GM21576 (cell line): Measurements from ENCODE around the gene MMP19.
"Not testable (repeated sequence)": the region's sequence is repeated elsewhere in the genome, so short reads cannot be mapped to it uniquely, and the experiment has no call there.

ENCODE experiments used
- ATAC-seq: cut with Tn5 transposase; IDR thresholded peaks from one replicate; pipeline ENCODE4 v1.9.1; 2021; ENCODE audit warnings: mild to moderate bottlenecking, moderate library complexity; ENCODE audit not compliant: unreplicated experiment

MMP19 gene

DNA sequence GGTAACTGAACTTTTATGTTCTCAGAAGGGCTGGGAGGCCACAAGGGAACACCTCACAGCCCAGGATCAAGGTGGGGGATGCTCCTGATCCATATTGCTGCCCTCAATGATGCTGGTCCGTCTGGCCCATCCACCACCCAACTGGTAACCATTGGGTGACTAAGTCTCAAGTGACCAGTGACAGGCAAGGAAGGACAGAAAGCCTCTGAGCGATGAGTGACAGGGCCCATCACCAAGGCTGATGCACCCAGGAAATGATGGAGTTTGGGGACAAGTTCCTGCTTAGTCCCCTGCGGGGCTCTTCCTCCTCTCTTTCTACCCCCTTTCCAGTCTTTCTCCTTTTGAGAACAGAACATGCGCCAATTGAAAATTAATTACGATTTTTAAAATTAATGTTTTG, 2.6 kb upstream of the MMP19 start:
- ATAC-seq = no peak

DNA sequence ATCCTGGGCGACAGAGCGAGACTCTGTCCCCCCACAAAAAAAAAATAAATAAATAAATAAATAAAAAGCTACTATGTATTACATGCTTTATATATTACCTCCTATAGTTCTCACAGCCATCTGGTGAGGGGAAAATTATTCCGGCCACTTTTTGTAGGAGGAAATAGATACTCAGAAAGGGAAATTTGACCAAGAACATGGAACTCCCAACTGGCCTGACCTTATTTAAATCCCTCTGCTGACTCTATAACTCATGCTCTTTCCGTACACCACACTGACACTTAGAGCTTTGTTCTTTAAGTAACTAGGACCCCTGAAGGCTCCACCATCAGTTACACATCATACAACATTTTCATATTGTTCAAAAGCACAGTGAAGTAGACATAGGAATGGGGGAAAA, 2.2 kb upstream of the MMP19 start:
- no peak for ATAC-seq

DNA sequence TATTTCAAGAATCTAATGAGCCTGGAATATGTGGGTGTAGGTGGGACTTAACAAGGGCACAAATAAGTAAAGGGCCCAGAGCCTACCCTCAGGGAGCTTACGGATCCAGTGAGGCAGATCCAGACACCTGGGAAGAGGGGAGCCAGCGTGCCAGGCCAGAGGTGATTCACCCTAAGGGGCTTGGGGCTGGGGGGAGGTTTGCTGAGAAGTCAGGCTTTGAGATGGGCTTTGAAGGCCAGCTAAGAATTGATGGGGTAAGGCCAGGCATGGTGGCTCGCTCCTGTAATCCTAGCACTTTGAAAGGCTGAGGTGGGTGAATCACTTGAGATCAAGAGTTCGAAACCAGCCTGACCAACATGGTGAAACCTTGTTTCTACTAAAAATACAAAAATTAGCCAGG, 695 bp upstream of the MMP19 start:
- no peak for ATAC-seq

DNA sequence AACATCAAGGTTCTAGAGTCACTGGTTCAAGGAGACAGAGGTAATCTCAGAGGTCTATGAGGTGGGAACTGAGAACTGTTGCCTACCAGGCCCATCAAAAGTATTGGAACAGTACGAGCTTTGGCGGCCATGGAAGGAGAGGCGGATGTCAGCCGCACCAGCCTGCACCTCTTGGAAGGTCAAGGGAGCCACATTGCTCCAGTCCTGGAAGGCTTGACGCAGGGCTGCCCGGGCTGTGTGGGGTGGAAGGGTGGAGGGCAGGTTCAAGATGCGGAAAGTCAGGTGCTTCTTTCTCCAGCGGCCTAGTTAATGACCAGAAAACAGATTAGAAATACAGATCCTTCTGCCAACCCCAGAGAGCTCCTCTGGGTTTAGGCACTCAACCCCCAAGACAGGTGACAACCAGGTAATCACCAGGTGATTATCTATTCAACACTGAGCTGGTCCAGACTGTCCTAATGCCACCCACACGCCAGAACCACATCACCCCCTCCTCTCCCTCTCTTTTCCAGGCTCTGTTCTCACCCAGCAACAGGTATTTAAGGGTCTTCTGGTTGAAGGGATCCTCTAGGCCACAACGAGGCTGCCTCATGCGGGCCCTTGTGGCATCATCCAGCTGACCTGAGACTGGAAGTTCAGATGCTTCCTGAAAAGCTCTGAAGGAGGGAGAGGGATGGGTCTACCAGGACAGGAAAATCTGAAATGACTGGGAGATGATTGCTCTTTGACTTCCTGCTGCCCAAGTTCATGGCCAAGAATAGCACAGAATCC, 2.0 kb downstream of the MMP19 start:
- ATAC-seq = no peak

DNA sequence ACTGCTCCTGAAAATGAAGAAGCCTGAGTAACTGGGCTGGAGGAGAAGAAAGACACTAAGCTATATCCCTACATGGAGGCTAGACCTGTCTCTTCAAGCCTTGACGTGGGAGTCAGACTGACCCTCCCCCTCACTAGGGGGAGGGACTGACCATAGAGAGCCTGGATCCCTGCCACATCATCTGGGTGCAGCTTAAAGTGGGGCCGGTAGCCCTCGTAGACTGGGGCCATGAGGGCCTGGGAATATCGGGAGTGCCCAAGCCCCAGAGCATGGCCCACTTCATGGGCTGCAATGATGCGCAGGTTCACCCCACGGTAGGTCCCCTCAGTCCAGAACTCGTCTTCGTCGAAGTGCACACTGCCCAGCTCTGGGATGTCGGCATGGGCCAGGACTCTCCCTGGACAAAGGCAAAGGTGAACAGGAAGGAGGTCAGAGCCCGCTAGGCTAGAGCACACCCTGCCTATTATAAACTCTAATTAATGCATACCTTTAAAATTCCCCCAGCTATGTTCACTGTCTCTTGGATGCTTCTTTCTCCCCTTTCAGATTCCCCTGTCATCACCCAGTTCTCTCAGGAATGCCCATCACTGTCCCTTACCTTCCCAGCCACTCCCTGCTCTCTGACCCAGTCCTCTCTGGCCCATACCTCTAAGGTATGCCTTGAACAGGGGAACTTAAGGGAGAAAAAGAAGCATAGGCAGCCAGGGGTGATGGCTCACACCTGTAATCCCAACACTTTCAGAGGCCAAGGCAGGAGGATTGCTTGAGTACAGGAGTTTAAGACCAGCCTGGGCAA, 3.2 kb downstream of the MMP19 start:
- no peak for ATAC-seq

DNA sequence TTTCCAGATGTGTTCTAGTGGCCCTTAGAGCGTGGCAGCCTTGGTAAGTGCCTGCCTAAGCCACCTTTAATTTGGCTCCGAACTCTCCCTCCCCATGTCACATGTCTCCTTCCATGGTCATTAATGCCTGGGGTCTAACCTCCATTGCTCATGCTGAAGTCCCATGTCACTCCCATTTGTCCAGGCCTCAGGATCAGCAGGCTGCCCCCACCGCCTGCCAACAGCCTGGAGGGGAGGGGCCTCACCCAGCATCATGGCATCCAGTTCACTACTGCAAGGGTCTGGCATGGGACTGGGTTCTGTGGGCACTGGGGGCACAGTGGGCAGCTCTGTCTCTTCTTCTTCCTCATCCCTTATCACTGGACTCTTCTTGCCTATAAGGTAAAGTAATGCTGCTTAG, 4.4 kb downstream of the MMP19 start:
- no peak for ATAC-seq

DNA sequence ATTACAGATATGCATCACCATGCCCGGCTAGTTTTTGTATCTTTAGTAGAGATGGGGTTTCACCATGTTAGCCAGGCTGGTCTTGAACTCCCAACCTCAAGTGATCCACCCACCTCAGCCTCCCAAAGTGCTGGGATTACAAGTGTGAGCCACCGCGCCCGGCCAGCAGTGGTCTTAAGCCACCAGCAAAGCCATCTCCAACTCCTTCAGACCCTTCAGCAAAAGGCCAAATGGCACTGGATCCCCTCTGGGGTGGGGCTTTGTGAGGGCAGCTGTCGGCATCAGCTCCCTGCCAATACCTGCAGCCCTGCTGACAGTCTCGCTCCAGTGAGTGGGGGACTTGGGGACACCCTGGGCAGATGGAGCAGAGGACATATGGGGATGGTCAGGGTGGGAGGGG, 8.3 kb downstream of the MMP19 start:
- not testable (repeated sequence) for ATAC-seq

DNA sequence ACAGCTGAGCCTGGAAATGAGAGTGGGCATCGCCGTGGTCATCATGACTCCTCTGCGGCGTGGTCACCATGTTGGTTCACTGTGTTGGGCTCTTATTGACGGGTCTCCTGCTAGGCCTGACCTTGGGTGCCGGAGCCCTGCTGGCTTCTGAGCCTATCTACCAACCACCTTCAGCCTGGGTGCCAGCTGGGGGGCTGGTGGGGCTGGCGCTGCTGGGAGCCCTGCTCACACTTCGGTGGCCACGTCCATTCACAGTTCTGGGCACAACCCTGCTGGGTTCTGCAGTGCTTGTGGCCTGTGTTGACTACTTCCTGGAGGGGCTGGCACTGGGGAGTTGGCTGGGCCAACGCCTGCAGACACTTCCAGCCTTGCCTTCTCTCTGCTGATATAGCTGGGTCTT, 9.7 kb downstream of the MMP19 start:
- no peak for ATAC-seq

DNA sequence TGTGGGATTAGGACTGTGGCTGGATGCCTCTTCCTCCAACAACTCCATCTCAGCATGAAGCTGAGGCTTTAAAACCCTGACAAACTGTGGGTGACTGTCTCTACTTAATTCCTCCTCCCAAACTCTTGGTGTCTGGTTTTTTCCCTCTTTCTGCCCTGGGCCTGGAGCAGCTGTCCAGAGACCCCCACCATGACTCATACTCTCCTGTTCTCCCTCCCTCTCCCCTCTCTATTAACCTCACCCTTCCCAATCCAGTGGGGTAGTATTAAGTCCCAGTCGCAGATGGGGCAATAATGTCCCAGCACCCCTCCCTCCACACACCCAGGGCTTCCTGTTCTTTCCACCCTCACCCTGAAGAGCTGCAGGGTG, 11.3 kb downstream of the MMP19 start:
- ATAC-seq = no peak

DNA sequence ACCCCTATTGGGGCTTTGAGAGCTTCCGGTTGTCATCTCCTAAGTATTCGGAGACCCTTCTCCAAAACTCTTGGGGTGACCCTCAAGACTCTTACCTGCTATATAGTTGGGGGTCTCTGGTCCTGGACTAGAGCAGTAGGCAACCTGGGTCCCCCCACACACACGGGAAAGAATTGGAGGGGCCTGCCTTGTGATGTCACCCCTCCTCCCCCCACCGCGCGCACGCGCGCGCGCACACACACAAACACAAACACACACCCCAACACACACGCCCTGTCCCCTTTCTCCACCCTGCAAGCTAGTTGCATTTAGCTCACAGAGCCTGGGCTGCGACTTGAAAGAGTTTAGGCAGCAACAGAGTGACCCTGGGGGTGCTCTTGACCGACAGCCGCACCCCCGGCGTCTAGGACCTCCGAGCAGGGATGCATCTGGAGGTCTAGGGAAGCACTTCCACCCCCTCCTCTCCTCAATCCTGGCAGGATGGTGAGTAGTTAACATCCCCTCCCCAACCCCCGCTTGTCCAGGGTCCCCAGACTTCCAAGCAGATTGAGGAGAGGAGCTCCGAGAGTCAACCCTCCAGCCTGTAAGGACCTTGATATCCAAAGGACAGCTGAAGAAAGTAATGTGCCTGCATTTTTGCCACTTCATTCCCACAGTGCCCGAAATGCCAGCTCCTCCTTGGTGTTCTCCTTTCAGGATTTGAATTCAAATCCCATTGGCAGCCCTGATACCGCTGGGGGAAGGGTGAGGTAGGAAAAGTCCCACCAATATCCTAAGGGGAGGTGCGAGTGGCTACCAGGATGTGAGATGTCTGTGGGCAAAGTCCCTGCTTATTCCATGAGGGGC, 11.9 kb downstream of the MMP19 start:
- ATAC-seq = no peak

DNA sequence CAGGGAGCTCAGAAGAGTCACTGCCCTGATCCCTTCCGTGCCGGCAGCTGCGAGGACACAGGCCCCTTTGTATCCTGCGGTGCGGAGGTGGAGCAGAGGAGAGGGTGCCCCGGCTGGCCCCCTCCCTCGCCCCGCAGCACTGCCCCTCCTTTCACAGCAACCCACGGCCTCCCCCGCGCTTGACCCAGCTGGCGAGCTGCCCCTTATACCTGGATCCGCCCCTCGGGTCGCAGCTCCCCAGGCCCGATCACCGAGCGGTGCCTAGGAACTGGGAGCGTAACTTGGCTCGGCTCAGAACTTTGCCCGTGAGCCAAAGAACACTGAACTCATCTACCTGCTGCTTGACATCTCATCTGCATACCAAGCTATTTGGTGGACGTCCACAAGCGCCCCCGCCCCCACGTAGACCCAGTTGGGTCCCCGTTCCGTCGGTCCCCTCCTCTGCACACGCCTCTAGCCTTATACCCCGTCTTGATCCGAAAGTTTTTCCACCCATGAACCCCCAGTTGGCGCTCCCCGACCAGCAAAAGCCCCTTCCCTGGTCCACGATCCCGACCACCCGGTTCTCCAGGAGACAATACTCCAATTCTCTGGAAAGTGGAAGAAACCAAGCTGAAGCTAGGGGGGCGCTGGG, 12.7 kb downstream of the MMP19 start:
- peak; percentile 19 for ATAC-seq

DNA sequence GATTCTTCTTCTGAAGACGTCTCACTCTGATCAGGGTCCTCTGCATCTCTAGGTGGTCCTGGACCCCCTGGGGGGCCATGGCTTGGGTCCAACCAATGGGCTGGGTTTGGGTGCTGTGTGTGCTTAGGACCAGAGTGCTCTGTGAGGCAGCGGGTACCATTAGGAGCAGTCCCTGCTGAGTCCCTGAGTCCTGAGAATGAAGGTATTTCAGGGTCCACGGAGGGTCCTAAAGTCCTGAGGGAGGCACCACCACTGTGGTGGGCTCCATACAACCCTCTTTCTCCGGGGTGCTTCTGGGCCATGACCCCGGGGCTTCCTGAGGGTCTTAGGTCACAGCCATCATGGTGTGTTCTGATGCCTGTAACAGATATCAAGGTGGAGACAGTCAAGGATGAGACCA, 14.4 kb downstream of the MMP19 start:
- no peak for ATAC-seq

DNA sequence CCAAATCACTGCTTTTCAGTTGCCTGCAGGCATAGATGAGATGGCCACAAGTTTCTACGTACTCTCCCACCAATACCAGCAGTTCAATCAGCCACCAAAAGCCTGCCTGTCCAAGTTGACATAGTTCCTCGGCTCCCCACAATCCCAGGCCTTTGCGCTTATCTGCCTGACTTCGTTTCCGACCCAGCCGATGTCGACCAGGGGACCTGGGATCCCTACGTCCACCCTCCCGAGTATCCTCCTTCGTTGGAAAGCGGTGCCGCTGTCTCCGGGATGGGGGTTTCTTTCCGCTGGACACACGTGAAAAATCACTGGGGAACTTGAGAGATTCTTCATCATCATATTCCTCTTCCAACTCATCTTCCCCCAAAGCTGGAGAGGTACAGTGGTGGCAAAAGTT, 14.9 kb downstream of the MMP19 start:
- no peak for ATAC-seq

DNA sequence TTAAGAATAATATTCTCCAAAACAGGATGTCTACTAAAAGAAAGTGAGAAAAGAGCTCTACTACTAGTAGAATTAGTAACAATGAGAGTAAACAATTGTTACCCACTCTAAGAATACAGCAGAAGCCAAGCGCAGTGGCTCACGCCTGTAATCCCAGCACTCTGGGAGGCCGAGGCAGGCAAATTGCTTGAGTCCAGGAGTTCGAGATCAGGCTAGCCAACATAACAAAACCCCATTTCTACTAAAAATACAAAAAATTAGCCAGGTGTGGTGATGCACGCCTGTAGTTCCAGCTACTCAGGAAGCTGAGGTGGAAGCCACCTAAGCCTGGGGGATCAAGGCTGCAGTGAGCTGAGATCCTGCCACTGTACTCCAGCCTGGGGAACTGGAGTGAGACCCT, 18.0 kb downstream of the MMP19 start:
- no peak for ATAC-seq

DNA sequence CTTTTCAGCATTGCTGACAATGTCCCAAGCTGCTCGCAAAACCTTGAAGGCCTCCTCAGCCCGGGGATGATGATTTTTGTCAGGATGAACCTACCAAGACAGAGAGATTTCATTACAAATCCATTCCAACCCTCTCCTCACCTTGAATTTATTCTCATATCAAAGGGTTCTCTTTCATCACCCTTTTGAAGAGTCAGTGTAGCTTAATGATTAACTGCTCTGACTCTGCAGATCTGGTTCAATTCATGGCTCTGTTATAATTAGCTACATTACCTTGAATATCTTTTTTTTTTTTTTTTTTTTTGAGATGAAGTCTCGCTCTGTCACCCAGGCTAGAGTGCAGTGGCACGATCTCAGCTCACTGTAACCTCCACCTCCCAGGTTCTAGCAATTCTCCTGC, 19.3 kb downstream of the MMP19 start:
- no peak for ATAC-seq

DNA sequence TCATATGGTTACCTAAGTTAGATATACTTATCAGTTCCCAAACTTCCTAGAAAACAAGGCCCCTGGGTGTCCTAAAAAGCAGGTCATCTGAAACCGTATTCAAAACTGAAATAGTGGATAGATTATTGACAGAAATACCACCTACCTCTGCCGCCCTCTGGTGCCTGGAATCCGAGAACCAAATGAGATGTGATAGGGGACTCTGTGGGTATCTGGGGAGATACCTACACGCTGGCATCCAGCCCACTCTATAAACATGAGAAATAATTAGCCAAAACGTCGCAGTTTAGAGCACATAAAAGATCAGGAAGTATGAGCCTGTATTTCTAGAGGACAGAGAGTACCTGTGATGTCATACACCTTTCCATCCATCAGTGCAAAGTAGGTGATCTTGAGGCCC, 20.5 kb downstream of the MMP19 start:
- ATAC-seq = no peak

DNA sequence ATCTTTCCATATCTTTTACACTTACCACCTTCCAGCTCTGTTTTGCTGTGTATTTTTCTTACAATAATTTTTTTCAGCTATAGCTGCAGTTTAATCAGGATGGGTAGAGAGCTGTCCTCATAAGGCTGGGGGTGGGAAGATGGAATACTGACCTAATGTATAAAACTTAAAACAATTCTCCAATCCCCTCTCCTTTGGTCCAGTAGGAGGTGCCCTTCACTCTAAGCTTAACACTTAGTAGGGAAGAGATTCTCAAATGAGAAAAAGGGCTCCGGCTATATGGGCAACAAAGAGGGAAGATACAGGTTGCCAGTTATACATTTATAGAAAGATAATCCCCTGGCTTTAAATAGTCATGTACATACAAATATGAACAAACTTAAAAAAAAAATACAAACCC, 22.1 kb downstream of the MMP19 start:
- no peak for ATAC-seq

DNA sequence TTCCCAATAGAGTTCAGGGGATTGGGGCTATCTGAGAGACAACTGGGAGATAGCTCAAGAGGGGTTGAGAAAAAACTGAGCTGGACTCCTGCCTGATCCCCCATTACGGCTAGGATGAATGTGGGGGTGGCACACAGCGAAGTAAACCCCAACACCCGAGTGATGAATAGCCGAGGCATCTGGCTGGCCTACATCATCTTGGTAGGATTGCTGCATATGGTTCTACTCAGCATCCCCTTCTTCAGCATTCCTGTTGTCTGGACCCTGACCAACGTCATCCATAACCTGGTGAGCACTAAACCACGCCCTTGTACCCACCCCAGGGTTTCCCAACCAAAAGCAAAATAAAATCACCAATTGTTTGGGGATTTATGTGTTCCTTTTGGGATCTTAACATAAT, 23.9 kb downstream of the MMP19 start:
- ATAC-seq = no peak

DNA sequence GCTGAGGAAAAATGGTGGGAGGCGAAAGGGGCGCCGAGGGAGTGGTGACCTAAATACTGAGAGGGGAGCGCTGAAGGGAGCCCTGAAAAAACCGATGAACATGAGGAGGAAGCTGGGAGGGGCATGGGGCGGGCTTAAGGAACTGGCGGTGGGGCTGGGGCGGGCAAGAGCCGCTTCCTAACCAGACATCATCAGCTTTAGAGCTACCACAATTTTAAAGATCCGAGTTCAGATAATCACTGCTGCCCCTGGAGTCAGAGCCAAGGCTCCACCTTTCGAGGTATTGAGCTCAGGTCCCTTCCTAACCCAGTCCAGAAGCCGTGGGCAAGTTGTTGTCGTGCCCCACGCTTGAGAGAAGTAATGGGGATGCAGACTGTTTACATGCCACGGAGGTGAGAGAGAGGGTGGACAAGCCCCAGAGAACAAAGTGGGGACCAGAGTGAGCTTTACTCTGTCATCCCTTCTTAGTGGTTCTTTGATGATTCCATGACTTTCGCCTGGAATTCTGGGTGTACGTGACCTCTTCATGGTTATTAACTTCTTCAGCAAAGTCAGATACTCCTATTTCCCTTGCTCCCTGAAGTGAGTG, 24.5 kb downstream of the MMP19 start:
- ATAC-seq = peak; percentile 17

DNA sequence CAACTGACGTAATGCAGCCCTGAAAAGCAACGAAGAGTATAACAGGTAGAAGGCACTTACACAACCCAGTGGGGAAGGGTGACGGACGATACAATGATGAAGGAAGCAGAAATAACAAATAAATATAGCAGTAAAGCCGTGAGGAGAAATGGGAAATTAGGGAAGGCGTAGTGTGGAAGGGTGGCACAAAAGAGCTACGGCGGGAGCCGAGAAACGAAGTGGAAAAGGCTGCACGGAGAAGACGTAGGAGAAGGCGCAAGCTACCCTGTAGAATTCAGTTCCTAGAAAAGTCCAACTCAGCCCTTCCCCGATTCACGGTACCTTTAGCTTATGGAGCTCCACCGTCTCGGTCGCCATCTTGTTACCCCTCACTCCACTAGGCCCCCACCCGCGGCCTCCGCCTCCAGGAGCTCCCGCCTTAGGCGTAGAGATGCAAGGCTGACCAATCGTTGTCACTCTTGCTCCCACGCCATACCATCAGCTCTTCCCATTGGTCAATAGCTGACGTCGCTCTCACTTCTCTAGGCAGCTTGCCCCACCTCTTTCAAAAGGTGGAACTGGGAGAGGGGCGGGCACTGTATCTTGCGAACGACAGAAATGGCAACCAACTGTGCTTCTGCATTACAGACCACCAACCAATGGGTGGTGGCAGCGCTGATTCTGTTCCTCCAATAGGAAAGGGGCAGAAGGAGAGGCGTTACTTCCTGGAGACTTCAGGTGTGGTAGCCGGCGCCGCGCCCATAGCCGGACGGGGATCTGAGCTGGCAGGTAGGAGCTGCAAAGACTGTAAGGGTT, 25.2 kb downstream of the MMP19 start, which contains the start of the genes ORMDL2 and SARNP:
TSS of gene ORMDL2 (plus strand) at position 697 of the 795 bp plus-strand sequence. CDS start 959 bp downstream, outside the sequence.
TSS of gene SARNP (minus strand) at position 380 of the 795 bp plus-strand sequence. CDS start at position 357, 23 bp downstream.
- peak; percentile 97 for ATAC-seq
